Measurements from ENCODE around the gene QPCTL. TPM values are rescaled to one million over a fixed set of nuclear protein-coding genes. Genes with fewer than 3 reads are reported as not detected.
A peak's percentile ranks its signal among the peaks of the same experiment; 100 is the strongest.

Gene QPCTL
- total and polyA plus RNA-seq, 9 of the 15 experiments (the other 6 are each of a cell fraction or from before 2014, with no cell fraction given), result 0.99 to 31.3 (median 12.7) TPM

- TF ChIP-seq, protein P1, sequence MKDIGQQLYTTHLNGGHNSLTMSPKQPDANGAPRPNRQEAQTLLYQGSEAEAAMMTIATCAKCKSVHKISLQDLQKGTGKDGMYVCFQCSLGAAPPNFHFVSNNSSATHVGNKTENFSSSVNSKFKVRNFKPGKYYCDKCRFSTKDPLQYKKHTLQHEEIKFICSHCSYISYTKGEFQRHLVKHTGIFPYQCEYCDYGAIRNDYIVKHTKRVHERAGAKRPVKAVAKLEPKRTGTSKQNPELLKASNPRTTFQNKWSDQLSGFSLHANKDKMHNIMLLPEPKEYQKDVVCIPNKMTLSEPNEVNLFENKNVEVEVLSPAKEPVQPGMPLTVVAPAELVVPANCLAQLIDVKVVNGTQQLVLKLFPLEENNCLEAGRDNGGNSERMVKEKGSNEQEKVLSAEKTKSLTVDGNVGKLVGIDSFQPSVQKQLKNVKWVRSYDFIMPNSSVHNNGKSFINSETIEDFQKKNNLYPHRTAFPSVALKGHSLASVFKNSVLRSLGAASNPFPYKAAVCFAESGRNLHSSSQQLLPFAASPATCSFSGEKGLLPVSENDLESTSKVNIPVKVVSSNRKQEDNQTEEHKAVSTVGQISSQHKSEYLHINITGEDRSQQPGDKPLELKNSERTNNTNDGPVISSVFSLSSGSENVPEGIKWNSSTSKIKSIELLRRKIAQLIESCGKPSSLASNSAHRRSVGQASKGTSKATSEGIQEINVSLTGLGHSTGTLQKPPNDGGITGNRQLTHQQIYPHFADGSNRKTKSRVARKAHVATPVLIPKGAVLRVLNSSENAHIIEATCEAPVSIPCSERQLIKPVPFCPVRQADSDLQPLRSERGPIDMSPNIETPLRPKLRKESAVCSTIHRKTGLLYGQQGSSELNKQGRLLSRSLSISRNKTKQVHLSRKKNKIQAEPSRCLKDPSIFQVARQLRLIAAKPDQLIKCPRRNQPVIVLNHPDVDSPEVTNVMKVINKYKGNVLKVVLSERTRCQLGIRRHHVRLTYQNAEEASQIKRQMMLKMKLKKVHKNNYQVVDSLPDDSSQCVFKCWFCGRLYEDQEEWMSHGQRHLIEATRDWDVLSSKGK (CRISPR knock-in tag; IDR thresholded peaks at IDR 0.05), result no peak
- TF ChIP-seq EZH2 (IDR thresholded peaks at IDR 0.05; ENCODE audit: borderline replicate concordance, low read depth, low read length) (no peak), SMARCA5 (IDR thresholded peaks at IDR 0.05) (peak; percentile 97), PATZ1 (CRISPR knock-in tag; IDR thresholded peaks at IDR 0.05; ENCODE audit: borderline replicate concordance) (no peak), PURB (CRISPR knock-in tag; IDR thresholded peaks at IDR 0.05; ENCODE audit: low read depth) (no peak), HIVEP1 (CRISPR knock-in tag; IDR thresholded peaks at IDR 0.05) (no peak), YY1 (IDR thresholded peaks at IDR 0.05; ENCODE audit: borderline replicate concordance in 1 of 3, control insufficient read depth in 1 of 3, extremely low read depth in 1 of 3, insufficient read depth in 3 of 3, insufficient read length in 1 of 3, insufficient replicate concordance in 2 of 3, low read depth in 1 of 3, low read length in 2 of 3) (peak in 2 of 3 experiments; percentile 26 to 35), TBP (optimal IDR thresholded peaks at IDR 0.05; ENCODE audit: low read depth, low read length) (peak; percentile 65), GABPB2 (CRISPR knock-in tag; conservative IDR thresholded peaks at IDR 0.05) (no peak), FOXA1 (IDR thresholded peaks at IDR 0.05; ENCODE audit: borderline replicate concordance) (no peak), RFX1 (IDR thresholded peaks at IDR 0.05) (no peak), SMAD4 (CRISPR knock-in tag; conservative IDR thresholded peaks at IDR 0.05) (peak; percentile 72)
- TF ChIP-seq, protein P2, sequence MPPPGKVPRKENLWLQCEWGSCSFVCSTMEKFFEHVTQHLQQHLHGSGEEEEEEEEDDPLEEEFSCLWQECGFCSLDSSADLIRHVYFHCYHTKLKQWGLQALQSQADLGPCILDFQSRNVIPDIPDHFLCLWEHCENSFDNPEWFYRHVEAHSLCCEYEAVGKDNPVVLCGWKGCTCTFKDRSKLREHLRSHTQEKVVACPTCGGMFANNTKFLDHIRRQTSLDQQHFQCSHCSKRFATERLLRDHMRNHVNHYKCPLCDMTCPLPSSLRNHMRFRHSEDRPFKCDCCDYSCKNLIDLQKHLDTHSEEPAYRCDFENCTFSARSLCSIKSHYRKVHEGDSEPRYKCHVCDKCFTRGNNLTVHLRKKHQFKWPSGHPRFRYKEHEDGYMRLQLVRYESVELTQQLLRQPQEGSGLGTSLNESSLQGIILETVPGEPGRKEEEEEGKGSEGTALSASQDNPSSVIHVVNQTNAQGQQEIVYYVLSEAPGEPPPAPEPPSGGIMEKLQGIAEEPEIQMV (tag; conservative IDR thresholded peaks at IDR 0.05; ENCODE audit: low read depth), result no peak
- TF ChIP-seq, protein P3, sequence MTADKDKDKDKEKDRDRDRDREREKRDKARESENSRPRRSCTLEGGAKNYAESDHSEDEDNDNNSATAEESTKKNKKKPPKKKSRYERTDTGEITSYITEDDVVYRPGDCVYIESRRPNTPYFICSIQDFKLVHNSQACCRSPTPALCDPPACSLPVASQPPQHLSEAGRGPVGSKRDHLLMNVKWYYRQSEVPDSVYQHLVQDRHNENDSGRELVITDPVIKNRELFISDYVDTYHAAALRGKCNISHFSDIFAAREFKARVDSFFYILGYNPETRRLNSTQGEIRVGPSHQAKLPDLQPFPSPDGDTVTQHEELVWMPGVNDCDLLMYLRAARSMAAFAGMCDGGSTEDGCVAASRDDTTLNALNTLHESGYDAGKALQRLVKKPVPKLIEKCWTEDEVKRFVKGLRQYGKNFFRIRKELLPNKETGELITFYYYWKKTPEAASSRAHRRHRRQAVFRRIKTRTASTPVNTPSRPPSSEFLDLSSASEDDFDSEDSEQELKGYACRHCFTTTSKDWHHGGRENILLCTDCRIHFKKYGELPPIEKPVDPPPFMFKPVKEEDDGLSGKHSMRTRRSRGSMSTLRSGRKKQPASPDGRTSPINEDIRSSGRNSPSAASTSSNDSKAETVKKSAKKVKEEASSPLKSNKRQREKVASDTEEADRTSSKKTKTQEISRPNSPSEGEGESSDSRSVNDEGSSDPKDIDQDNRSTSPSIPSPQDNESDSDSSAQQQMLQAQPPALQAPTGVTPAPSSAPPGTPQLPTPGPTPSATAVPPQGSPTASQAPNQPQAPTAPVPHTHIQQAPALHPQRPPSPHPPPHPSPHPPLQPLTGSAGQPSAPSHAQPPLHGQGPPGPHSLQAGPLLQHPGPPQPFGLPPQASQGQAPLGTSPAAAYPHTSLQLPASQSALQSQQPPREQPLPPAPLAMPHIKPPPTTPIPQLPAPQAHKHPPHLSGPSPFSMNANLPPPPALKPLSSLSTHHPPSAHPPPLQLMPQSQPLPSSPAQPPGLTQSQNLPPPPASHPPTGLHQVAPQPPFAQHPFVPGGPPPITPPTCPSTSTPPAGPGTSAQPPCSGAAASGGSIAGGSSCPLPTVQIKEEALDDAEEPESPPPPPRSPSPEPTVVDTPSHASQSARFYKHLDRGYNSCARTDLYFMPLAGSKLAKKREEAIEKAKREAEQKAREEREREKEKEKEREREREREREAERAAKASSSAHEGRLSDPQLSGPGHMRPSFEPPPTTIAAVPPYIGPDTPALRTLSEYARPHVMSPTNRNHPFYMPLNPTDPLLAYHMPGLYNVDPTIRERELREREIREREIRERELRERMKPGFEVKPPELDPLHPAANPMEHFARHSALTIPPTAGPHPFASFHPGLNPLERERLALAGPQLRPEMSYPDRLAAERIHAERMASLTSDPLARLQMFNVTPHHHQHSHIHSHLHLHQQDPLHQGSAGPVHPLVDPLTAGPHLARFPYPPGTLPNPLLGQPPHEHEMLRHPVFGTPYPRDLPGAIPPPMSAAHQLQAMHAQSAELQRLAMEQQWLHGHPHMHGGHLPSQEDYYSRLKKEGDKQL (CRISPR knock-in tag; IDR thresholded peaks at IDR 0.05; ENCODE audit: borderline replicate concordance), result no peak
These were observed 46.7 kb upstream of the QPCTL start (continued) for GRCh38 chr19:45645631-45646344.

Measured in K562 (cell line).